Kidney (tissue), 14 donors: ENCODE measurements around the gene PNPLA7. TPM values are rescaled to one million over a fixed set of nuclear protein-coding genes. Genes with fewer than 3 reads are reported as not detected.
"Not testable (repeated sequence)": the region's sequence is repeated elsewhere in the genome, so short reads cannot be mapped to it uniquely, and the experiment has no call there.

Experiments used
- DNase-seq, 5 donors: peaks; one replicate each; pipeline ENCODE4 v3.0.0-alpha.2; 2013 to 2020
- FAIRE-seq: peaks from 2 replicates; lab custom pipeline; 2012; peaks lifted over from hg19 to GRCh38; lab: Jason Lieb, UNC
- H3K27ac ChIP-seq, 2 donors: one replicate each; pipeline ENCODE4 v1.7.0; 2013; ENCODE audit warnings: low read depth in 2 of 2, low read length in 2 of 2, inconsistent platforms in 1 of 2
- H3K27me3 ChIP-seq: one replicate; pipeline ENCODE4 v1.7.1; 2013; ENCODE audit warnings: low read length, inconsistent platforms; ENCODE audit not compliant: control insufficient read depth, insufficient read depth
- H3K36me3 ChIP-seq, 3 donors: one replicate each; pipeline versions ENCODE4 v1.7.0 to v1.7.1; 2013; ENCODE audit warnings: low read length in 3 of 3, control low read depth in 1 of 3, inconsistent platforms in 1 of 3; ENCODE audit not compliant: insufficient read depth in 3 of 3, control insufficient read depth in 2 of 3
- H3K4me1 ChIP-seq, 3 donors: one replicate each; pipeline versions ENCODE4 v1.7.0 to v1.7.1; 2013; ENCODE audit warnings: low read length in 3 of 3, inconsistent platforms in 1 of 3, low read depth in 1 of 3; ENCODE audit not compliant: control insufficient read depth in 2 of 3, insufficient read depth in 2 of 3
- H3K4me3 ChIP-seq, 3 donors: one replicate each; pipeline versions ENCODE4 v1.7.0 to v1.8.1; 2013; ENCODE audit warnings: low read length in 3 of 3, control low read depth in 1 of 3, inconsistent platforms in 1 of 3
- H3K9ac ChIP-seq, 3 donors: one replicate each; pipeline versions ENCODE4 v1.7.0 to v1.7.1; 2013; ENCODE audit warnings: low read length in 3 of 3, control low read depth in 1 of 3, inconsistent platforms in 1 of 3
- H3K9me3 ChIP-seq, 3 donors: one replicate each; pipeline versions ENCODE4 v1.7.0 to v1.7.1; 2013; ENCODE audit warnings: low read length in 3 of 3, control low read depth in 1 of 3, inconsistent platforms in 1 of 3; ENCODE audit not compliant: control insufficient read depth in 2 of 3, insufficient read depth in 1 of 3
- intact Hi-C: fragments of 100-400 bp; cut with DNase I; formaldehyde crosslinking; loops from one replicate; pipeline ENCODE4 v1.11.1; 2022
- polyA plus RNA-seq: library from polyadenylated mRNA; stranded (reverse); fragments of 350-450 nt; fragmentation: Illumina TruSeq; extraction: RNeasy Lipid Tissue Mini Kit (QIAGEN cat#74804); gene quantifications from one replicate; pipeline ENCODE4 v1.2.3, GENCODE V29; 2014; ENCODE audit warnings: low read depth, low replicate concordance; ENCODE audit not compliant: insufficient read depth
- total RNA-seq: library from RNA; stranded (reverse); fragmentation: NEBNext Ultra II Directional; extraction: Animal tissue kit (Norgen Biotek cat#: 25700); gene quantifications from one replicate; pipeline ENCODE4 v1.2.1, GENCODE V29; 2021
- TF ChIP-seq, protein P1 (sequence below): IDR thresholded peaks from 3 replicates; pipeline ENCODE4 v1.5.1; 2012; ENCODE audit warnings: mild to moderate bottlenecking, moderate library complexity, borderline replicate concordance; ENCODE audit not compliant: insufficient read depth; ENCODE audit errors: extremely low read depth
- donor health status: control.
- donor health status: control.
- donor health status: control.
- donor health status: control.
- donor health status: control.
- donor health status: DM: yes; HTN: yes; CAD: no.
- donor health status: Normal renal cell carcinoma (clear cell type).

PNPLA7 gene
- total and polyA plus RNA-seq, 2 donors from 2014 or later: 2.1 to 9.6 TPM

DNA sequence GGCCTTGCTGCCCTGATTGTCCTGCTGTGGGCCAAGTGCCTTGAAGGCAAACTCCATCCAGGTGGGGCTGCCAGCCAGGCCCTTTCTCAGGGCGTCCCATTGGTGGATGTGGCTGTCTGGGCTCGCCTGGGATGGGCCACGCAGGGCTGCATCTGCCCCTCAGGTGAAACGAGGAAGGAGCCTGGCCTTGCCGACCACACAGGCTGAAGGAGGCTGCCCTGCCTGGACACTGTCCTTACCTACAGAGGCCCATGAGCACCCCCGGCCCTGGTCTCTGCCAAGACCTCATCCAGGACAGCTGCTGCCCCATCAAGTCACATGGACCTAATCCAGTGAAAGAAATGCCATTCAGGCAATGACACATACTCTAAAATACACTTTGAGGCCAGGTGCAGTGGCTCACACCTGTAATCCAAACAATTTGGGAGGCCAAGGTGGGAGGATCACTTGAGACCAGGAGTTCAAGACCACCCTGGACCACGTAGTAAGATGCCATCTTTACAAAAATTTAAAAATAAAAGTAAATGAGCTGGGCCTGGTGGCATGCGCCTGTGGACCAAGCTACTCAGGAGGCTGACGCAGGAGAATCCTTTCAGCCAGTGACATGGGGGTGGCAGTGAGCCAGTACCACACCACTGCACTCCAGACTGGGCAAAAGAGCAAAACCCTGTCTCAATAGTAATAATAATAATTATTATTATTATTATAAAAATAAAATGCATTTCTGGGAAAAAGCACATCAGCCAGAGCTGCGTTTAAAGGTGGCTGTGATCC, 33.9 kb downstream of the PNPLA7 start:
- Histone ChIP-seq H3K27me3 (no peaks in the 10 kb centered on the region), H3K9me3 (no peaks in the 10 kb centered on the region), H3K4me1 (no peaks in the 10 kb centered on the region), H3K27ac (no peak overlapping the region), H3K4me3 (no peak overlapping the region), H3K9ac (no peak overlapping the region), H3K36me3 (no peaks in the 10 kb centered on the region)
- DNase-seq: peak in 1 of 5 donors; percentile 67
- intact Hi-C loops: no loop called here
- TF ChIP-seq, protein P1, sequence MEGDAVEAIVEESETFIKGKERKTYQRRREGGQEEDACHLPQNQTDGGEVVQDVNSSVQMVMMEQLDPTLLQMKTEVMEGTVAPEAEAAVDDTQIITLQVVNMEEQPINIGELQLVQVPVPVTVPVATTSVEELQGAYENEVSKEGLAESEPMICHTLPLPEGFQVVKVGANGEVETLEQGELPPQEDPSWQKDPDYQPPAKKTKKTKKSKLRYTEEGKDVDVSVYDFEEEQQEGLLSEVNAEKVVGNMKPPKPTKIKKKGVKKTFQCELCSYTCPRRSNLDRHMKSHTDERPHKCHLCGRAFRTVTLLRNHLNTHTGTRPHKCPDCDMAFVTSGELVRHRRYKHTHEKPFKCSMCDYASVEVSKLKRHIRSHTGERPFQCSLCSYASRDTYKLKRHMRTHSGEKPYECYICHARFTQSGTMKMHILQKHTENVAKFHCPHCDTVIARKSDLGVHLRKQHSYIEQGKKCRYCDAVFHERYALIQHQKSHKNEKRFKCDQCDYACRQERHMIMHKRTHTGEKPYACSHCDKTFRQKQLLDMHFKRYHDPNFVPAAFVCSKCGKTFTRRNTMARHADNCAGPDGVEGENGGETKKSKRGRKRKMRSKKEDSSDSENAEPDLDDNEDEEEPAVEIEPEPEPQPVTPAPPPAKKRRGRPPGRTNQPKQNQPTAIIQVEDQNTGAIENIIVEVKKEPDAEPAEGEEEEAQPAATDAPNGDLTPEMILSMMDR: no peak
- no peak for FAIRE-seq

DNA sequence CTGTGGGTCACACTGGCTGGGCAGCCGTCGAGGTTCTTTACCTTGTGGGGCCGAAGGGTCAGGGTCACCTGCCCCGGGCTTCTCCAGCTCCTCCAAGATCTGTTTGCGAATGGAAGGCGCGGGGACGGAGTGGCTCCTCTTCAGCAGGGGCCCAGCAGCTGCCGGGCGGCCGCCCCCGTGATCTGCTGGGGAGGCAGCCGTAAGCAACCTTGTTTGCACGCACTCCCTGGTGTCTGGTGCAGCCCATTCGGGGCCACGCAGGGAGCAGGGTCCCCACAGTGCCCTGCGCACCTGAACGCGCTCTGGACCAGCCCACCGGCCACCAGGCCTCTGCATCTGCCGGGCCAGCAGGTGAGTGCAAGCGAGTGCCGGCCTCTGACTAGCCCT, 34.9 kb downstream of the PNPLA7 start:
- FAIRE-seq (no peak), DNase-seq (peak in 1 of 5 donors; percentile 66)
- no peak overlapping the region for H3K4me3 ChIP-seq
- intact Hi-C loops: no loop called here
- H3K9ac ChIP-seq: no peak overlapping the region
- H3K4me1 ChIP-seq: no peaks in the 10 kb centered on the region
- TF ChIP-seq, protein P1: no peak
- H3K36me3 ChIP-seq: no peaks in the 10 kb centered on the region
- H3K9me3 ChIP-seq: no peaks in the 10 kb centered on the region
- H3K27me3 ChIP-seq: no peaks in the 10 kb centered on the region
- no peak overlapping the region for H3K27ac ChIP-seq

DNA sequence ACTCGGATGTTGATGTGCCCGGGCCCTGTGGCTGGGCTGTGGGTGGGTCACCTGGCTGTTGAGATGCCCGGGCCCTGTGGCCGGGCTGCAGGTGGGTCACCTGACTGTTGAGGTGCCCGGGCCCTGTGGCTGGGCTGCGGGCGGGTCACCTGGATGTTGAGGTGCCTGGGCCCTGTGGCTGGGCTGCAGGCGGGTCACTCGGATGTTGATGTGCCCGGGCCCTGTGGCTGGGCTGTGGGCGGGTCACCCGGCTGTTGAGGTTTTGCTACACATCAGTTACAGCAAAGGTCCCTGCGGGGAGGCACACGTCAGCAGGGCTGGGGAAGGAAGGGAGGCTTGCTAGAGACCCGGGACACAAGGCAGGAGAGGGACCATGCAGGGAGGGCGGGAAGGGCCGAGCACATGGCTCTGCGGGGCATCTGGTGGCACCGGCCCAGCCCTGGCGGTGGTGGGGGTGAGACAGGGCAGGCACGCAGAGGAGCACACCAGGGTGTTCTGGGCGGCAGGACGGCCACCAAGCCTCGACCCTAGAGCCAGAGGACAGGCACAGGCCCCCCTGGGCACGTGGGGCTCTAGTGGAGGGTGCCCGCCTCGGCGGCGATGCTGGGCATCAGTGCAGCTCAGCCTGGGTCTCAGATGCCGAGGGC, 35.4 kb downstream of the PNPLA7 start:
- H3K4me3 ChIP-seq: no peak overlapping the region
- H3K27ac ChIP-seq: no peak overlapping the region
- no peaks in the 10 kb centered on the region for H3K27me3 ChIP-seq
- DNase-seq (no peak), FAIRE-seq (no peak)
- intact Hi-C loops: no loop called here
- H3K9ac ChIP-seq: no peak overlapping the region
- no peaks in the 10 kb centered on the region for H3K4me1 ChIP-seq
- H3K36me3 ChIP-seq: no peaks in the 10 kb centered on the region
- H3K9me3 ChIP-seq: no peaks in the 10 kb centered on the region
- TF ChIP-seq, protein P1: no peak

DNA sequence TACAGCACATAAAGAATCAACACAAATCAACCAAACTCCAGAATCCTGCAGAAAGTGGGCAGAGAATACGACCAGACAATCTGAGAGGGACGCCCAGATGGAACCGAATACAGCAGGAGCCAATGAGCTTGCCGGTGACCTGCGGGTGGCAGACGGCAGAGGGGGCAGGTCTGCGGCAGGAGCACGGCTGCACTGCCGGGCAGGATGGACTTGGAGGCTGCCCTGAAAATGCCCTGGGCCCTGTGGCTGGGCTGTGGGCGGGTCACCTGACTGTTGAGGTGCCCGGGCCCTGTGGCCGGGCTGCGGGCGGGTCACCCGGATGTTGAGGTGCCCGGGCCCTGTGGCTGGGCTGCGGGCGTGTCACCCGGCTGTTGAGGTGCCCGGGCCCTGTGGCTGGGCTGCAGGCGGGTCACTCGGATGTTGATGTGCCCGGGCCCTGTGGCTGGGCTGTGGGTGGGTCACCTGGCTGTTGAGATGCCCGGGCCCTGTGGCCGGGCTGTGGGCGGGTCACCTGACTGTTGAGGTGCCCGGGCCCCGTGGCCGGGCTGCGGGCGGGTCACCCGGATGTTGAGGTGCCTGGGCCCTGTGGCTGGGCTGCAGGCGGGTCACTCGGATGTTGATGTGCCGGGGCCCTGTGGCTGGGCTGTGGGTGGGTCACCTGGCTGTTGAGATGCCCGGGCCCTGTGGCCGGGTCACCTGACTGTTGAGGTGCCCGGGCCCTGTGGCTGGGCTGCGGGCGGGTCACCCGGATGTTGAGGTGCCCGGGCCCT, 36.2 kb downstream of the PNPLA7 start:
- FAIRE-seq, H3K4me1 ChIP-seq, H3K9me3 ChIP-seq, H3K27me3 ChIP-seq, H3K4me3 ChIP-seq, intact Hi-C loops, H3K36me3 ChIP-seq, H3K9ac ChIP-seq, H3K27ac ChIP-seq: not testable (repeated sequence)
- peak in 1 of 5 donors; percentile 46 for DNase-seq

DNA sequence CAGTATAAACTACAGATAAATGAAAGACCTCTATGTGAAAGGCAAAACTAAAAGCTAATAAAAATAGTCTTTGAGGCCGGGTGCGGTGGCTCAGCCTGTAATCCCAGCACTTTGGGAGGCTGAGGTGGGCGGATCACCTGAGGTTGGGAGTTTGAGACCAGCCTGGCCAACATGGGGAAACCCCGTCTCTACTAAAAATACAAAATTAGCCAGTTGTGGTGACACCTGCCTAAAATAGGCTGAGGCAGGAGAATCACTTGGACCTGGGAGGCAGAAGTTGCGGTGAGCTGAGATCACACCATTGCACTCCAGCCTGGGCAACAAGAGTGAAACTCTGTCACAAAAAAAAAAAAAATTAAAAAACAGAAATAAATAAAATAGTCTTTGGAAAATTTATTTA, 37.1 kb downstream of the PNPLA7 start:
- H3K9me3 ChIP-seq, H3K27ac ChIP-seq, H3K4me3 ChIP-seq, FAIRE-seq, intact Hi-C loops, DNase-seq, H3K27me3 ChIP-seq, H3K9ac ChIP-seq, H3K4me1 ChIP-seq, H3K36me3 ChIP-seq: not testable (repeated sequence)
